ENCODE data around the gene ALKBH8.

DNA sequence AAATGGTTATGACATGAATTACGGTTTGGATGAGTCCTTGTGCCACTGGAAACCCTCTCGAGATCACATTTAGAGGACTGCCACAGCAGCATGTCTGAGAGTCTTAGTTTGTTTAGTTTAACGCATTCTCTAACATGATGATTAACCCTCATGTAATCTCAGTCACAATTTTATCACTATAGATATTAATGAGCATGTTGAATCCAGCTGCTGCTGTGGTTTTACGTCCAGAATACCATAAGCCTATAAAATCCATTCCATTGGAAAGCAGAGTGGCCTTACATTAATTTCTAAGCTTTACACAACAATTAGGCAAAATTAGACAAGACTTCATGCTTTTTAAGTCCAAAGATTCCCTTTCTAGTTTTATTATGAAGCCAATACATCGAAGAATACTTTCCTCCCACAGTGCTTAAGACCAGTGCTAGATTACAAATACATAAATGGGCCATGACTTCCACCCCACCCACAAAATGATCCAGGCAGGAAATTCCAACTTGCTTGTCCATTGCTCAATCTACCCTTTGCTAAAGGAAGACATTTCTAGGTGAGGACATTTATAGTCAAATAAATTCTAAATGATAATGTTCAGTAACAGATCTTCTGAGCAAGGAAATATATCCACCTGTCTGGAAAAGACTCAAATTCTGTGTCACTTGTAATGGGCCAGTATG is 21.9 kb upstream of the ALKBH8 start:
- no peak for TF ChIP-seq EZH2phosphoT487 (conservative IDR thresholded peaks at IDR 0.05; ENCODE audit: low read length)
- TF ChIP-seq, protein P1, sequence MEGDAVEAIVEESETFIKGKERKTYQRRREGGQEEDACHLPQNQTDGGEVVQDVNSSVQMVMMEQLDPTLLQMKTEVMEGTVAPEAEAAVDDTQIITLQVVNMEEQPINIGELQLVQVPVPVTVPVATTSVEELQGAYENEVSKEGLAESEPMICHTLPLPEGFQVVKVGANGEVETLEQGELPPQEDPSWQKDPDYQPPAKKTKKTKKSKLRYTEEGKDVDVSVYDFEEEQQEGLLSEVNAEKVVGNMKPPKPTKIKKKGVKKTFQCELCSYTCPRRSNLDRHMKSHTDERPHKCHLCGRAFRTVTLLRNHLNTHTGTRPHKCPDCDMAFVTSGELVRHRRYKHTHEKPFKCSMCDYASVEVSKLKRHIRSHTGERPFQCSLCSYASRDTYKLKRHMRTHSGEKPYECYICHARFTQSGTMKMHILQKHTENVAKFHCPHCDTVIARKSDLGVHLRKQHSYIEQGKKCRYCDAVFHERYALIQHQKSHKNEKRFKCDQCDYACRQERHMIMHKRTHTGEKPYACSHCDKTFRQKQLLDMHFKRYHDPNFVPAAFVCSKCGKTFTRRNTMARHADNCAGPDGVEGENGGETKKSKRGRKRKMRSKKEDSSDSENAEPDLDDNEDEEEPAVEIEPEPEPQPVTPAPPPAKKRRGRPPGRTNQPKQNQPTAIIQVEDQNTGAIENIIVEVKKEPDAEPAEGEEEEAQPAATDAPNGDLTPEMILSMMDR (IDR thresholded peaks at IDR 0.05; ENCODE audit: insufficient read depth, low read length, poor library complexity, severe bottlenecking): no peak
